Stimulated activated CD4-positive, alpha-beta T cell treated with anti-CD3 and anti-CD28 coated beads, Interleukin-2, amount 100 ng/mL, for 4 hours (primary cell): ENCODE measurements around the gene DLX3.

Experiments
- DNase-seq: peaks from one replicate; pipeline ENCODE4 v3.0.0-alpha.2; 2020; ENCODE audit warnings: low read depth

DLX3 gene

DNA sequence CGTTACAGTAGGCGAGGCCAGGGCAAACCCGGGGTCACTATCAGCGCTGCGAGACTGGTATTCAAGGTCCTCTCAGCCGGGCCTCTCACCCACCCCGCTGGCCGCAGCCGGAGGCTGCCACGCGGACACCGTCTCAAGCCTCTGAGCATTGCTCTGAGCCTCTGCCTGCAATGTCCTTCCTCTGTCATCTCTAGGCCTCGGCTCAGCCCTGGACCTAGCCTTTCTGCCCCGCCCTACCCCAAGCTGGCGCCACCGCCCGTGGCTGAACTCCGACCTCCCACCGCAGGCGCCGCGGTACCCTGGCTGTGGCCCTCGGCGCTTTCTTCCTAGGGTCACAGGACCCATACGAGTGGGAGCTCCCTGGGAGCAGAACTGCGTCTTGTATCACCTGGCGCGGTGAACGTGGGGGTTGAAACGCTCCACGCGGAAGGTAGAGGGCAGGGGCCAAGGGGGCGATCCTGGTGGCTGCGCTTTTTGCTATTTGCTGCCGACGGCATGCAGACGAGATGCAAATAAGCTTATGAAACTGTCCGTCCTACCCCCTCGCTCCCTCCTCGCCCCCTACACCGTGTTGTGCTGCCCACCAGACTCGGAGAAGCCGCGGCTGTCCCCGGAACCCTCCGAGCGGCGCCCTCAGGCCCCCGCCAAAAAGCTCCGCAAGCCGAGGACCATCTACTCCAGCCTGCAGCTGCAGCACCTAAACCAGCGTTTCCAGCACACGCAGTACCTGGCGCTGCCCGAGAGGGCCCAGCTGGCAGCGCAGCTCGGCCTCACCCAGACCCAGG is 22.3 kb downstream of the DLX3 start:
- no peak for DNase-seq

GRCh38 chr17:49971848-49972485 is 23.1 kb downstream of the DLX3 start:
- DNase-seq = no peak

- no peak for DNase-seq
Measured at GRCh38 chr17:49971199-49971847, 23.7 kb downstream of the DLX3 start.

- DNase-seq = no peak
Measured at GRCh38 chr17:49970498-49970897, 24.5 kb downstream of the DLX3 start.

- no peak for DNase-seq
Measured at GRCh38 chr17:49969795-49970389, 25.1 kb downstream of the DLX3 start.

GRCh38 chr17:49969134-49969759 is 25.8 kb downstream of the DLX3 start, which contains the start of gene DLX4:
Gene DLX4 (plus strand): TSS chr17:49969190. CDS start chr17:49969469, 279 bp downstream.
- no peak for DNase-seq

DNA sequence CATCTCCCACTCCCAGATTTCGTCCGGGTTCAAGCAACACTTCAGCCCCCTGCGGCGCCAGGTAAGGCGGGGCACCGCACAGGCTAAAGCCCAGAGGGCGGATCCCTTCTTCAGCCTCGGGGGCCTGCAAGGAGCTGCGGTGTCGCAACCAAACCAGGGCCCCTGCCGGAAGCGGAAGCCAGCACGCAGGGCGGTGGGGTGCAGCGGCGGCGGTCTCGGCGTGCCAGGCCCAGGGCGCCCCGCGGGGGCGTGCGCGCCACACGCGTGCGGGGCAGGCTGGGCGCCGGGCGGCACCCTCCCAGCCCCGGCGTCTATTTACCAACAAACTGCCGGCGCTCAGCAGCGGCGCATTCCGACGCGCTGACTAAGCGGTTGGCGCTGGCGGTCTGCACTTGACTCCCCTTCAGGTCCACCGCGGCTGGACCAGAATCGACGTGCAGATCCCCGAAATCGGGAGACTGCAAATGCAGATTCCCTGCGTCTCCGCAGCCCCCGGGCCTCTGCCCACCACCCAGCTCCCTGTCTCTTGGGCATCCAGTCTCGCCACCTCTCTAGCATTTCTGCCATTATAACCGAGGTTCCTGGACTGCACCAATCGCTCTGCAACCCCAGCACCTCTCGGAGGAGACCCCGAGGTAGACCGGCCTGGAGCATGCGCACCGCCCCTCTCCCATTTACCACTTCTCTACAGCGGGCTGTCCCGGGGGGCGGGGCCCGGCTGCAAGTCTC is 26.5 kb downstream of the DLX3 start:
- peak; percentile 62 for DNase-seq

- no peak for DNase-seq
Measured at GRCh38 chr17:49967621-49968404, 27.2 kb downstream of the DLX3 start.

- DNase-seq = no peak
Measured at GRCh38 chr17:49967205-49967604, 27.8 kb downstream of the DLX3 start.

GRCh38 chr17:49966767-49967166 is 28.3 kb downstream of the DLX3 start:
- no peak for DNase-seq

GRCh38 chr17:49965524-49965909 is 29.5 kb downstream of the DLX3 start:
- DNase-seq = no peak

DNA sequence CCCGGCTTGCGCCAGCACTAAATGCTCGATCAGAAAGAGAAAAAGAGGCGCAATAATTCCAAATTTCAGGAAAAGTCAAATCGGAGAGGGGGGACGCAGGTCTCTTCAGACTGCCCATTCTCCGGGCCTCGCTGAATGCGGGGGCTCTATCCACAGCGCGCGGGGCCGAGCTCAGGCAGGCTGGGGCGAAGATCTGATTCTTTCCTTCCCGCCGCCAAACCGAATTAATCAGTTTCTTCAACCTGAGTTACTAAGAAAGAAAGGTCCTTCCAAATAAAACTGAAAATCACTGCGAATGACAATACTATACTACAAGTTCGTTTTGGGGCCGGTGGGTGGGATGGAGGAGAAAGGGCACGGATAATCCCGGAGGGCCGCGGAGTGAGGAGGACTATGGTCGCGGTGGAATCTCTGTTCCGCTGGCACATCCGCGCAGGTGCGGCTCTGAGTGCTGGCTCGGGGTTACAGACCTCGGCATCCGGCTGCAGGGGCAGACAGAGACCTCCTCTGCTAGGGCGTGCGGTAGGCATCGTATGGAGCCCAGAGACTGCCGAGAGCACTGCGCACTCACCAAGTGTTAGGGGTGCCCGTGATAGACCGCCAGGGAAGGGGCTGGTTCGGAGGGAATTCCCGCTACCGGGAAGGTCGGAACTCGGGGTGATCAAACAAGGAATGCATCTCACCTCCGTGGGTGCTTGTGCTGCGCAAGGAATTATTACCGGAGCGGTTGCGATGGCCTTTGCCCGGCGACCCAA is 30.1 kb downstream of the DLX3 start:
- DNase-seq = no peak

GRCh38 chr17:49964303-49964768 is 30.7 kb downstream of the DLX3 start:
- no peak for DNase-seq

- DNase-seq = no peak
Measured at GRCh38 chr17:49963626-49964302, 31.3 kb downstream of the DLX3 start.

GRCh38 chr17:49963309-49963625 is 31.8 kb downstream of the DLX3 start:
- DNase-seq = no peak

GRCh38 chr17:49962599-49963308 is 32.3 kb downstream of the DLX3 start:
- DNase-seq = no peak

DNA sequence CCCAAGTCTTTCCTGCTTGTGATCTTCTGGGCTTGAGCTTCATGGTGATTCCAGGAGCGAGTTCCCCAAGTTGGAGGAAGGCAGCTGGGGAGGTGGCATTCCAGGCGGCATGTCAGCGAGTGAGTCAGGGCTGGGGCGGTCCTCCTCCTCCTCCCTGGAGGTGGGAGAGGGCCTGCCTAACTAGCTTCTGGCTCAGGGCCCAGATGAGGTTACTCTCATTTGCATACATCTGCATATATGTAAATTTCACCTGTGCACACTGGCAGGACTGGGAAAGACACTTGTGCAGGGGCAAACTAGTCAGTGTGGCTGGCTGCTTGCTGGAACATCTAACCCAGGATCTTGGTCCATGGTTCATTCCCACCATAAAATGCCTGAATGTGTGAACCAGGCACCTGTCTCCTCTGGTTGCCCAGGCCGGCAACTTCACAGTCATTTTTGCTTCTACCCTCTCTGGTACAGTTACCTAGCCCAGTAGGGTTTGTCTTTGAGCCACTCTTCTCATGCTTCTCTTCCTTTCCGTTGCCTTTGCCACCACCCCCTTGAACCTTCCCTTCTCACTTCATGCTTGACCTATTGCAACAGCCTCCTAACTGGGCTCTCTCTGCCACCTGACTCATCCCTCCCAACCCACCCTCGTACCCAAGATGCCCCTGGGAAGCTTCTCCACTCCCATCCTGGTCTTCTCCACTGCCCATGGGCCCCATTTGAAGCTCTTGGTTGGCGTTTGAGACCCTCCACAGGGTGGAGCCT is 35.7 kb downstream of the DLX3 start:
- no peak for DNase-seq

DNA sequence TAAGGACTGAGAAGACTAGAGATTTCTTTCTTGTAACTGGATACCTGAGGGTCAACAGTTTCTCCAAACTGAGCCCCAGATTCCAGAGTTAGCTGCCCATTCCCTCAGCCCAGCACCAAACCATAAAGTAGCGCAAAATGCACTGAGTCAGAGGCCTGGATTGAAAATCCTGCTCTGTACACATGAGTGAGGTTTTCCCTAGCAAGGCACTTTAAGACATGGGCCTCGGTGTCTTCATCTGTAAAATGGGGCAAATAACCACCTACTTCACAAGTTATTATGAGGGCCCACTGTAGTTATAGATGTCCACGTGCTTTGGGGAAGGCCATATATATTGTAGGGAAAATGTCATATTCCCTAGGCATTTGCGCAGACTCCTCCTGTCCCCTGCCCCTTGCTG is 36.3 kb downstream of the DLX3 start:
- no peak for DNase-seq
